Stimulated activated CD4-positive, alpha-beta T cell treated with anti-CD3 and anti-CD28 coated beads, TNF-alpha, amount 100 ng/mL, for 48 hours (primary cell): ENCODE data around the gene ZNF808.
"Not testable (repeated sequence)": the region's sequence is repeated elsewhere in the genome, so short reads cannot be mapped to it uniquely, and the experiment has no call there.

ENCODE experiments used
- DNase-seq, 3 donors: peaks; one replicate each; pipeline ENCODE4 v3.0.0-alpha.2; 2020; ENCODE audit warnings: low read depth in 3 of 3

Gene ZNF808

DNA sequence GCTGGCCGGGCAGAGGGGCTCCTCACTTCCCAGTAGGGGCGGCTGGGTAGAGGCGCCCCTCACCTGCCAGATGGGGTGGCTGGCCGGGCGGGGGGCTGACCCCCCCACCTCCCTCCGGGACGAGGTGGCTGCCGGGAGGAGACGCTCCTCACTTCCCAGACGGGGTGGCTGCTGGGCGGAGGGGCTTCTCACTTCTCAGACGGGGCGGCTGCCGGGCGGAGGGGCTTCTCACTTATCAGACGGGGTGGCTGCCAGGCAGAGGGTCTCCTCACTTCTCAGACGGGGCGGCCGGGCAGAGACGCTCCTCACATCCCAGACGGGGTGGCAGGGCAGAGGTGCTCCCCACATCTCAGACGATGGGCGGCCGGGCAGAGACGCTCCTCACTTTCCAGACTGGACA is 66.0 kb downstream of the ZNF808 start:
- DNase-seq = not testable (repeated sequence)

- DNase-seq = no peak
Measured at GRCh38 chr19:52599241-52599640, 71.8 kb downstream of the ZNF808 start.

GRCh38 chr19:52600639-52601024 is 73.2 kb downstream of the ZNF808 start:
- DNase-seq = no peak

DNA sequence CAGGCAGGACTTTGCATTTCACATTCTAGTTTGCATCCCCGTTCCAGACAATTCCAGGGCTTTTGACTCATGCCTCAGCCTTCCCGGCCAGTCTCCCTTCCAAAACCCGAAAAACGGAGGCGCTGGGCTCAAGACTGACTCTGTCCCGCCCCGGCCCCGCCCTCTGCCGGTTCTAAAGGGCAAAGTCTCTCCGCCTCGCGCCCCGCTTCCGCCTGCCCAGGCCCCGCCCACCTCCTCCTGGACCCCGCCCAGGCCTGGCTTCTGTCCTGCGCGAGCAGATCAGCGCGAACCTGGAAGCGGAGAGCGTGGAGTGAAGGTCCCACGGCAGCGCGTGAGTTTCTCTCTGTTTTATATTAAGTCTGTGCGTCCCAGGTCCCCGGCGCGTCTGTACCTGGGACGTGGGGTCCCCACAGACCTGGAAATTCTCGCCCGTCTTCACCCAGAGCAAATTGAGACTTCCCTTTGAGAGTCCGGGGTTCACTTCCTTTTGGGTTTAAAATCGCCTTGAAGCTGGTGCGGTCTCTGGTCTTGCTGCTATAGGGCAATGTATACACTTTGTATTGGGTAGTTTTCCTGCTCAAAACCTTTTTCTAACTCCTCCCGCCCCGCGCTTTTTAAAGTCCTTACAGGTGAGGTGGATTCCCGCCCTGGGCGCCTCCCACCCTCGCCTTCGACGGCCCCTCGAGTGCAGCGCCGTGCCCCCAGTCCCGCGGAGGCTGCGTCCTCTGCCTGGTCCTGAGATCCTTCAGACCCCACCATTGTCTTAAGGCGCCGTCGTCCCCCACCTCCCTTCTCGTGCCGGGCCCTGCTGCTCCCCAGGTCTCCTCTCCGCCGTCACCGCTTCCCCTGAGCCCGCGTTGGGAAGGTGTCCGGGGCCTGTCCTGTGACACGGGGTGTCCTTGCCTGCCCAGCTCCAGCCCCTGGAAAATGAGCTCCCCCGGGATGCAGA is 73.8 kb downstream of the ZNF808 start:
- DNase-seq = peak; percentile 86 to 96 (median 87)

- DNase-seq = not testable (repeated sequence)
Measured at GRCh38 chr19:52601974-52602366, 74.5 kb downstream of the ZNF808 start.

GRCh38 chr19:52602941-52603340 is 75.5 kb downstream of the ZNF808 start:
- DNase-seq = no peak

GRCh38 chr19:52603558-52604207 is 76.2 kb downstream of the ZNF808 start:
- no peak for DNase-seq
